Stomach (tissue), 4 donors: ENCODE measurements around the gene TERB2.
"Not testable (repeated sequence)": the region's sequence is repeated elsewhere in the genome, so short reads cannot be mapped to it uniquely, and the experiment has no call there.

Experiments used
- POLR2AphosphoS5 ChIP-seq, 3 donors: sonication (generic); formaldehyde crosslinking; IDR thresholded peaks; one replicate each; pipeline ENCODE4 v1.6.1; 2016; ENCODE audit warnings: antibody characterized with exemption in 3 of 3
- TF ChIP-seq, protein P1 (sequence below), 7 experiments: fragments of 450-650 bp in 4 of 7; fragments of 200-600 bp in 3 of 7; sonication (generic) in 3 of 7; IDR thresholded peaks; one replicate each; pipeline ENCODE4 v1.5.1; 2016 to 2019; ENCODE audit warnings: antibody characterized with exemption in 7 of 7, control low read depth in 2 of 7, mild to moderate bottlenecking in 1 of 7

DNA sequence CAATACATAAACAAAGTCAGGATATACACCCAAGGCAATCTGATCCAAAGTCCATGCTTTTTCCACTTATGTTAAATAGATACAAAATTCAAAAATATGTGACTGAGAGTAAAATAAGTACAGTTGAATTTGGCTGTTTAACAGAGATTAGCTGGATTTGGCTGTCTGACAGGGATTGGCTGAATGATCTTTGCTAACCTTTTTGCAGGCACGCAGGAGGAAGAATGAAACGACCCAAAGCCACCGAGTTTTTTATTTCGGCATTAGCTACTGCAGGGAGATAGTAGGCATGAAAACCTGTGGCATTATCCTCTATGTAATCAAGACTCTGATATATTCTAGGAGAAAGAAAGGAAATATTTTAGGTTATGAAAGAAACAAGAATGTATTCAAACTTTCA lies 26.2 kb upstream of the TERB2 start:
- TF ChIP-seq, protein P1, sequence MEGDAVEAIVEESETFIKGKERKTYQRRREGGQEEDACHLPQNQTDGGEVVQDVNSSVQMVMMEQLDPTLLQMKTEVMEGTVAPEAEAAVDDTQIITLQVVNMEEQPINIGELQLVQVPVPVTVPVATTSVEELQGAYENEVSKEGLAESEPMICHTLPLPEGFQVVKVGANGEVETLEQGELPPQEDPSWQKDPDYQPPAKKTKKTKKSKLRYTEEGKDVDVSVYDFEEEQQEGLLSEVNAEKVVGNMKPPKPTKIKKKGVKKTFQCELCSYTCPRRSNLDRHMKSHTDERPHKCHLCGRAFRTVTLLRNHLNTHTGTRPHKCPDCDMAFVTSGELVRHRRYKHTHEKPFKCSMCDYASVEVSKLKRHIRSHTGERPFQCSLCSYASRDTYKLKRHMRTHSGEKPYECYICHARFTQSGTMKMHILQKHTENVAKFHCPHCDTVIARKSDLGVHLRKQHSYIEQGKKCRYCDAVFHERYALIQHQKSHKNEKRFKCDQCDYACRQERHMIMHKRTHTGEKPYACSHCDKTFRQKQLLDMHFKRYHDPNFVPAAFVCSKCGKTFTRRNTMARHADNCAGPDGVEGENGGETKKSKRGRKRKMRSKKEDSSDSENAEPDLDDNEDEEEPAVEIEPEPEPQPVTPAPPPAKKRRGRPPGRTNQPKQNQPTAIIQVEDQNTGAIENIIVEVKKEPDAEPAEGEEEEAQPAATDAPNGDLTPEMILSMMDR (IDR thresholded peaks at IDR 0.05), result not testable (repeated sequence)
- not testable (repeated sequence) for TF ChIP-seq POLR2AphosphoS5 (IDR thresholded peaks at IDR 0.05)
